Mammary epithelial cell (primary cell): ENCODE results near the gene CC2D2B.

Source experiments
- EZH2 ChIP-seq: IDR thresholded peaks from 2 replicates; pipeline ENCODE4 v1.6.1; 2012; ENCODE audit warnings: low read length, inconsistent platforms, borderline replicate concordance
- TF ChIP-seq, protein P1 (sequence below), 2 donors: IDR thresholded peaks in 1 of 2; conservative IDR thresholded peaks in 1 of 2; 2 replicates each; pipeline ENCODE4 v1.5.1; 2011 to 2012; ENCODE audit warnings: inconsistent platforms in 2 of 2, low read length in 2 of 2, mild to moderate bottlenecking in 2 of 2, control low read depth in 1 of 2, low read depth in 1 of 2; ENCODE audit not compliant: insufficient read depth in 1 of 2; ENCODE audit errors: extremely low read depth in 1 of 2

DNA sequence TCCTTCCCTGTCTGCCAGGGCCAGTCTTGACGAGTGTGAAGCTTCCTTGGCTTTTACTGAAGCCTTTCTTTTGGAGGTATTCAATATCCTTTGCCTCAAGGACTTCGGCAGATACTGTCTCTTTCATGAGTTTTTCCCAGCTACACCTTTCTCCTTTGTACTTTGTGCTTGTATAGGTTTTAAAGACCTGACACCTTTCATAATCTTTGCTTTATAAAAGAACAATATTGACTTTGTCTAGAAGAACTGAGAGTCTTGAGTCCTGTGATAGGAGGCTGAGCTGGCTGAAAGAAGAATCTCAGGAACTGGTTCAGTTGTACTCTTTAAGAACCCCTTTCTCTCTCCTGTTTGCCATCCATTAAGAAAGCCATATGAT, 41.3 kb upstream of the CC2D2B start:
- TF ChIP-seq, protein P1, sequence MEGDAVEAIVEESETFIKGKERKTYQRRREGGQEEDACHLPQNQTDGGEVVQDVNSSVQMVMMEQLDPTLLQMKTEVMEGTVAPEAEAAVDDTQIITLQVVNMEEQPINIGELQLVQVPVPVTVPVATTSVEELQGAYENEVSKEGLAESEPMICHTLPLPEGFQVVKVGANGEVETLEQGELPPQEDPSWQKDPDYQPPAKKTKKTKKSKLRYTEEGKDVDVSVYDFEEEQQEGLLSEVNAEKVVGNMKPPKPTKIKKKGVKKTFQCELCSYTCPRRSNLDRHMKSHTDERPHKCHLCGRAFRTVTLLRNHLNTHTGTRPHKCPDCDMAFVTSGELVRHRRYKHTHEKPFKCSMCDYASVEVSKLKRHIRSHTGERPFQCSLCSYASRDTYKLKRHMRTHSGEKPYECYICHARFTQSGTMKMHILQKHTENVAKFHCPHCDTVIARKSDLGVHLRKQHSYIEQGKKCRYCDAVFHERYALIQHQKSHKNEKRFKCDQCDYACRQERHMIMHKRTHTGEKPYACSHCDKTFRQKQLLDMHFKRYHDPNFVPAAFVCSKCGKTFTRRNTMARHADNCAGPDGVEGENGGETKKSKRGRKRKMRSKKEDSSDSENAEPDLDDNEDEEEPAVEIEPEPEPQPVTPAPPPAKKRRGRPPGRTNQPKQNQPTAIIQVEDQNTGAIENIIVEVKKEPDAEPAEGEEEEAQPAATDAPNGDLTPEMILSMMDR (conservative IDR thresholded peaks at IDR 0.05 in 1 of 2, IDR thresholded peaks at IDR 0.05 in 1 of 2; ENCODE audit: extremely low read depth in 1 of 2, insufficient read depth in 1 of 2, low read depth in 1 of 2, low read length in 2 of 2) = no peak
- TF ChIP-seq EZH2 = no peak
